ENCODE measurements around the gene MMEL1.

MMEL1 gene

DNA sequence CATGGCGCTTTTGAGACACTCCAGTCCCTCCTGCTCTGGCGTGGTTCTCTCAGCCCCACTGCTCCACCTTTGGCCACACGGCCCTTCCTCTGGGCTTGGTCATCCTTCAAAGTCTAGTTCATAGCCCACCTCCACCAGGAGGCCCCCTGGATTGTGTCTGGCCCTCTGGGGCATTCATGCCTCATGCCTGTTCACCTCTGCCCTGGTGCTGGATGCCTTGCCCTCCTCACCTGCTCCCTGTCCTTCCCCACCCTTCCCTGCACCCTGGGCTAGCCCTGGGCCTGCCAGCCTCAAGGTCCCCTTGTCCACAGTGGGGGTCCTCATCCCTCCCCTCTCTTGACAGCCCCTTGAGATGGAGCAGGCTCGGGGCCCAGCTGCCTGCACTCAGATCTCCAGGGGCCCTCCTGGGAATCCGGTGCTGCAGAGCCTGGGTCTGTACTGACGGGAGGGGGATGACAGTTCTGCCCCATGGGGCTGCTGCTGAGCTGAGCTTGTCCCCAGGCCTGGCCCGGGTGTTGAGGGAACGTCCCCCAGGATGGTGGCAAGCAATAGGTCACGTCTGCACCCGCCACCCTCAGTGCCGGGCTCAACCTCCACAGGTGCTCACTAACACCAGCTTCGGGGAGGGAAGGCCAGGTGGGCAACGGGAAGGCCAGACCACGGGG, 27.8 kb downstream of the MMEL1 start:
- no peak for DNase-seq (ENCODE audit: low read depth in 2 of 2)

DNA sequence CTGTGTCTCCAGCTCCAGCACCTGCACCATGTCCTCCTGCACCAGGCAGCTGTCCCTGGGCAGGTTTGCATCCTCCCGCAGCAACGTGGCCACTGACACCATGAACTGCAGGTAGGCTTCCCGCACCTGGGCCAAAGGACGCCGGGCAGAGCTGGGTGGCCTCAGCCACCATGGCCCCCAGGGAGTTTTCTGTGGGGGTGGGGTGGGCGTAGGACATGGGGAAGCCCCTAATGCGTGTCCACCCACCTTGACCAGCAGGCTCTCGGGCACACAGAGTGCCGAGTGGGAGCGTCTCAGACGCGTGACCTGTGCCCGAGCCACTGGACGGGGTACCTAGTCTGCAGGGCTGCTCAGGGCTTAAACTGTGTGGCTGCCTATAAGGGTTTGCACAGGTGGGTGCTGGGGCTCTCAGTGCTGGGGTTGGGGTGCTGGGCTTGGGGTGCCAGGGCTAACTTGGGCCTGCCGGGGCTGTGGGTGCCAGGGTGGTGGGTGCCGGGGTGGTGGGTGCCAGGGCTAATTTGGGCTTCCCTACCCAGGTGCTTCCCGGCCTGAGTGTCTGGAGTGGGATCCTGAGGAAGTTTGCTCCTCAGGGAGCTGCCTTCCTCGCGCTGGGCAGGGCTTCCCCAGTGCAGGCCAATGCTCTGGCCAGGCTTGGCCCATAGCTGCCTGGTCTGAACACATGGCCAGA, 28.5 kb downstream of the MMEL1 start:
- no peak for DNase-seq (ENCODE audit: low read depth in 2 of 2)

DNA sequence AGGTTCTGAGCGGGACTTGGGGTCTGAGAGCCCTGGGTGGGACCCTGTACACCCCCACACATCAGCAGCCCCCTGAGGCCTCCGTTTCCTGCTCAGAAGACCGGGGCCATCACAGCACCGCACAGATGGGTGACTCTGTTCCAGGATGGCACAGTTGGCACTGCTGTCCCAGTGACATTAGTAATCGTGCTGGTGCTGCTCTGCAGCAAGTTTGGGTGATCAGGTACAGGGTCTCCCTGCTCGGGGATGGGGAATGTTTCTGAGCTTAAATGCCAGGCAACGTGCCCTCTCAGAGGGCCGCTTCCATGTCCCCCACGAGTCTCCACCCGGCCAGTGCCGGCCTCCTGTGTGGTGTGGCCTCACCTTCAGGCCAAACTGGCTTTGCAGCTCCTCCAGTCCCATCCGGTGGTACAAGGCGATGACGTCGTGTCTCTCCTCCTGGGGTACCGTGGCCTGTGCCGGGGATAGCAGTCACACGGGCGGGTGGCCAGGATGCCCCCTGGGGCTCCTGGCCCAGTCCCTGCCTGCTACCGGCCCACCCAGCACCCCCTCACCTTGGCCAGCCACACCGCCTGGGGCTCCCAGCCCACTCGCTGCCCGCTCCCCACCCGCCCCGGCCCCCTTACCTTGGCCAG, 29.2 kb downstream of the MMEL1 start:
- no peak for DNase-seq (ENCODE audit: low read depth in 2 of 2)

DNA sequence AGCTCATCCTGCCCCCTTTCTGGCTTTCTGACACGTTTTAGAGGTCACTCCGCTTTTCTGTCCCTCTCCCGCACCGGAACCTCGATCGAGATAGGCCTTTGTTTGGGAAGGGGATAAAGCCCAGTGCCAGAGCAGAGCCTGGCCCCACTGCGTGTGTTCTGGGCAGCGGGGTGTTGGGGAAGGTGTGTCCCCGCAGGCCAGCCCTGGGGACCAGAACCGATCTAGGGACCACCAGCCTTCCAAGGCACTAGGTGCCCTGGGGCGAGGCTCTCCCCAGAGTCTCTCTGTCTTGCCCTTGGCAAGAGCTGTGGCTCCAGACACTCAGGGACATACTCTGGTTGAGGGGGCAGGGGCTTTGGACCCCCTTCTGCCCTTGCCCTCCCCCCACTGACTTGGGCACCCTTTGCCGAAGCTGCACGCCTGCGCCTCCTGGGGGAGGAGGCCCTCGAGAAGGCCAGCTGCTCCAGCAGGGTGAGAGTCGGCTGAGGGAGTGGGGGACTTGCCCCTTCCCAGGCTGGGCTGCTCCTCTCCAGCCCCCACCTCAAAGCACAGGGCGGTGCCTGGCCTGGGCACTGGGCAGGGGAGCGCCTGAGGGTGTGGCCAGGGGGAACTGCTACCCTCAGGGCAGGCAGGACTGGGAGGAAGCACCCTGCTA, 29.8 kb downstream of the MMEL1 start:
- no peak for DNase-seq (ENCODE audit: low read depth in 2 of 2)

DNA sequence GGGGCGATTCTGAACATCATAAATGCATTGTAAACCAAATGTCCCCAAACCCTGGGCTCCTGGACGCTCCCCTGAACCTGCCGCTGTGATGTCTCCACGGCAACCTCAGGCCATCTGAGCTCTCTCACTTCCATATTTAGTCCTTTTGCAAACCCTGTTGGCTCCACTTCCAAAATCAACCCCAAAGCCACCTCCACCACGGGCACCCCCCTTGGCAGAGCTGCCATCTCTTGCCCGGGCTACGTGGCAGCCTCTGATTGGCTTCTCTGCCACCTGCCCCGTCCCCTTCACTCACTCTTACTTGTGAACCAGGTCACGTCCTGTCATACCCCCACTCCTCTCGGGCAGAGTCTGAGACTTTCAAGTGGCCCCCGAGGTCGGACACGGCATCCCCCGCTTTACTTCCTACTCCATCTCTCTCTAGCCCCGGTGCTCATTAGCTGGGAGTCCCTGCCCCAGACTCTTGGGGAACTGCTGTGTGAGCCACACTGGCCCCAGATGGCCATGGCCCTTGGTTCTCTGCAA, 30.4 kb downstream of the MMEL1 start:
- DNase-seq (ENCODE audit: low read depth in 2 of 2), result no peak

DNA sequence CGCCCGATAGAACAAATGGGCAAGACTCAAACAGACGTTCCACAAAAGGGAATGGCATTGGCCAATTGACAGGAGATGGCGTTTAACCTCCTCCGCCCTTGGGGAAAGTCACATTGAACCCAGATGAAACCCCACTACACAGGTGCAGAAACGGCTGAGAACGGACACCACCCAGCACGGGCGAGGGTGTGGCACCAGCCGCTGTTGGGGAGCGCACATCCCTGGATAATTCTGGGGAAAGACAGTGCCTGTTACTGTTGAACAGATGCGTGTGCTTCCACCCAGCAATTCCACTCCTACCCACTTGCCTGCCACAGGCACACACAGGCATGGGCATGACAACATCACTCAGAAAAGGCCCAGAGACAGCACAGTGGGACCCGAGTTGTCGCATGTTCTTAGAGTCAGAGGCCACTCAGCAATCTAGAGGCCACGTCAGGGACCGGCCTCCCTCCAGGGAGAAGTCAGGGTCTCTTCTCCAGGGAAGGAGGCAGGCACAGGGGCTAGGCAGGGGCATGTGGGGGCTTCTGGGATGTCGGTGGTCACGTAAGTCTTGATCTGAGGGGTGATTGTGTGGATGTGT, 31.0 kb downstream of the MMEL1 start:
- DNase-seq (ENCODE audit: low read depth in 2 of 2), result no peak

DNA sequence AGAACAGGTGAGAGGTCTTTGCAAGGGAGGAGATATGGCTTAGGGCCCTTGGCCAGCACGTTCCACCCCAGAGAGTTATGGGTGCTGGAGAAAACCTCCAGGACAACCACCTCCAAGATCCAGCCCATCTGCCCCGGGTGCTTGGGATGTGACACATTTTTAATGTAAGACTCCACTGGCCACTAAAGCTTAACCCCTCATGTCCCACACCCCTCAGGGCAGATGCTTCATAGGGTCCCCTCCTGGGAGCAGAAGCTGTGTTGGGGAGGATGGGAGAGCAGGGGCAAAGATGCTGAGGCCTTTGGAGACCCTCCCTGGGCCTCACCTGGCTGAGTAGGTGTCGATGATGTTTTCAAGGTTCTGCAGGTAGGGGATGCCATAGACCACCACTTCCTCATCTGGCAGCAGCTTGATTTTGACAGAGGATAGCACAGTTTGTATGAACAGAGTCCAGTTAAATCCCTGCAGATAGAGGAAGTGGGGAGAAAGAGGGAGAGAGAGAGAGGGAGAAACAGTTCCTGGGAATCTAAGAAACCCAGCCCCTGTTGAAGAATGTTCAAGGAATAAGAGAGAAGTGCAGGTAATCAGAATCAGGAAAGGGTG, 34.4 kb downstream of the MMEL1 start:
- DNase-seq (ENCODE audit: low read depth in 2 of 2), result no peak

DNA sequence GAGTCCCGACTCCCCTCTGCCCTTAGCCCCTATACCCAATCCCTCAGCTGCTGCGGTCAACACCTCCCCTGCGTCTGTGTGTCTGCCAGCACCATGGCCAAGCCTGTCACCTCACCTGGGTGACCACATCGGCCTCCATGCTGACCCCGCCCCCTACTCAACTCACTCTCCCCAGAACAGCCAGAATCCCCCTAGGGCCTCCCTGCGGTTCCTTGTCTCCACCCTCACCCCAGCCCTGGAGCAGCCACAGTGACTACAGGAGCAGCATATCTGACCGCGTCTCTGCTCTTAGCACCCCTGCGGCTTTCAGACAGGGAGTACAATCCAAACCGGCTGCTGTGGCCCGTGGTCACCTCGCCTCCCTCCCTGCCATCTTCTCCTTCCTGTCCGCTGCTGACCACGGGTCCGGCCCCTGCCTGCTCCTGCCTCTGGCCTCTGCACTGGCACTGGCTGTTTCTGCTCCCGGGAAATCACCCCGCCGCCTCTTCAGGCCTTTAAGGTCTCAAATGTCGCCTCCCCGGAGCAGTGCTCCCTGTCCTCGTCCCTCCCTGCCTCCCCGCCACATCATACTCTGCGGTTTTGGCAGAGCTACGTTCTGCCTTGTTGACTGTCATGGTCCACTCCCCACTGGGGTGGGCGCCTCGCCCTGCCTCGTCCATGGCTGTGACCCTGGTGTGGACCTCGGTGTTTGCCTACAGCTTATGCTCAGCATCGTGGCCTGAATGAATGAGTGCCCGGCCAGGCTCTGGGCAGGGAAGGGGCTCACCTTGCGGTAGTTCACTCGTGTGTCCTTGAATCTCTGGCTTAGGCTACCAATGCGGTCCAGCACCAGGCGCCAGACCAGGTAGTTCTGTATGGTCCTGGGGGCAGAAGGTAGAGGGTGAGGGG, 35.1 kb downstream of the MMEL1 start:
- DNase-seq (ENCODE audit: low read depth in 2 of 2), result no peak

DNA sequence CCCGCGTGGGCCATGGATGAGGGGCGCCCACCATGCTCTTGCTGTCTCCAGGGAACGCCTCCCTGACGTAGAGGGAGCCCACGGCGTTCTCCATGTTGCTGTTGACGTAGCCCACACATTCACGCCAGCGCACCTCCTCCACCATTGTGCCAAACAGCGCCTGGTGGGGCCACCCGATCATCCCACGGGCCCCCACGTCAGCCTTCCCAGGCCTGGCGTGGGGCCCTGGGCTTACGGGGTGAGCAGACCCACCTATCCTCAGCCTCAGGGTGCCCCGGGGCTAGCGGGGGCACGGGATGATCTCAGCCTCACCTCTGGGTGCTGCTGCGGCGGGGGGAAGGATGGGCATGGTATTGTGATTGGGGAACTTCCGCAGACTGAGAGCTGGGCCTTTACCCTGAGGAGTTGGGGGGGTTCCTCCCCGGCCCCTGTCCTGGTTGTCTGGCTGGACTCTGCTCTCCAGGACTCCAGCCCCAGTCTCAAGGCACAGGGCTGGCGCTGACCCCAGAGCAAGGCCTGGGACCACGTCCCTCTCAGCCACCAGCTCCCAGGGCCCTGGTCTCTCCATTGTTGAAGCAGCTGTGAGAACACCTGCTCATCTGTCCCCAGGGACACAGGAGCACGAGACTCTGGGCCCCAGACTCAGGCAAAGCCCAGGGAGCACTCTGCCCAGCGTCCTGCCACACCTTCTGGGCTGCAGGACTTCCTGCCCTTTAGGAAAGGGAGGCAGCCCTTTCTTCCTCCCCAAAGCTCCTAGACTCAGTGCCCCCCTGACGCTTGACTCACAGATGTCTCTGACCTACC, 36.1 kb downstream of the MMEL1 start:
- DNase-seq (ENCODE audit: low read depth in 2 of 2), result no peak

DNA sequence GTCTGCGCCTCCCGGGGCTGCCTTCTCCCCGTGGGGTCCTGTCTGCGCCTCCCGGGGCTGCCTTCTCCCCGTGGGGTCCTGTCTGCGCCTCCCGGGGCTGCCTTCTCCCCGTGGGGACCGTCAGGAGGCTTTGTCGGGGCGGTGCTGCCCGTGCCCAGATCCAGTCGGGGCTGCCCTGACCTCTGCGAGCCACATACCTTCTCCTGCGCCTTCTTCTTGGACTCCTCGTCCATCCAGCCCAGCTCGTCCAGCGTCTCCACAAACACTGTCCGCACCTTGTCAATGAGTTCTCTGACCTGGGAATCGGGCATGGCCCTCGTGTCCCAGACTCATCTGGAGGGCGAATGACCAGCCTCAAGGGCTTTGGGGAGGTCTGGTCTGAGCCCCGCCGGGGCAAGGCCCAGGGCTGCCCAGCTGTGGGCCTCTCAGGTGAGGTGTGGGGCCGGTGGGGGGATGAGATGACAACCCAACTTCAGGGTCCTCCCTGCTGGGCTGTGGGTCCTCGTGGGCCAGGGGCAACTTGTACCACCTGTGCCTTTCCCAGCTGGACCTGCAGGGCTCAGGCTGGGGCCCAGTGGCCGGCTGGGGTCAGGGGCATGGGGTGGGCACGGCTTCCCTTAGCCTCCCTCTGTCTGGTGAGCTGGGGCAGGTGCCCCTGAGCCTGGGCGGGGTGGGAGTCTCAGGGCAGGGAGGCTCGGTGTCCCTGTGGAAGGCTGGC, 36.8 kb downstream of the MMEL1 start:
- no peak for DNase-seq (ENCODE audit: low read depth in 2 of 2)

DNA sequence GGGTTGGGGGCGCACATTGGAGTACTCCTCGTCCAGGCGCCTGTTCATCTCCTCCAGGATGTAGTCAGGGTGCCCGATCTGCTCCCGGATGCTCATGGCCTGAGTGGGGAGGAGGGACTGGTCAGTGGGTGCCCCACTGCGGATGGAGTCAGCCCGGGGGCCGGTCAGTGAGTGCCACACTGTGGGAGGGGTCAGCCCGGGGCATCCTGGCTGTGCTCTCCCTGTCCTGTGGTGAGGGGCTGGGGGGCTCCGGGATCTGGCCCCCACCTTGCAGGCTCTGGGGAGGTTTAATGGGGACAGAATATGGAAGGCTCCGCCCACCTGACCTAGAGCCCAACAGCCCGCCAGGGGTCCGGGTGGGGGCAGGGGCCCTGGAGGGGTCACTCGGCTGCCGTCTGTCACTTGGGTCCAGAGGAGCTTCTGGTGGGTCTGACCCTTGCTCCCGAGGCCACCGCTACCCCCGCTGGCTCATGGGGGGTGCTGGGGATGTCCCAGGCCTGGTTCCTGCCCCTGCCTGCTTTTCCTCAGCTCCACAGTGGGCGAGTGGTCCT, 37.5 kb downstream of the MMEL1 start:
- DNase-seq (ENCODE audit: low read depth in 2 of 2), result no peak

DNA sequence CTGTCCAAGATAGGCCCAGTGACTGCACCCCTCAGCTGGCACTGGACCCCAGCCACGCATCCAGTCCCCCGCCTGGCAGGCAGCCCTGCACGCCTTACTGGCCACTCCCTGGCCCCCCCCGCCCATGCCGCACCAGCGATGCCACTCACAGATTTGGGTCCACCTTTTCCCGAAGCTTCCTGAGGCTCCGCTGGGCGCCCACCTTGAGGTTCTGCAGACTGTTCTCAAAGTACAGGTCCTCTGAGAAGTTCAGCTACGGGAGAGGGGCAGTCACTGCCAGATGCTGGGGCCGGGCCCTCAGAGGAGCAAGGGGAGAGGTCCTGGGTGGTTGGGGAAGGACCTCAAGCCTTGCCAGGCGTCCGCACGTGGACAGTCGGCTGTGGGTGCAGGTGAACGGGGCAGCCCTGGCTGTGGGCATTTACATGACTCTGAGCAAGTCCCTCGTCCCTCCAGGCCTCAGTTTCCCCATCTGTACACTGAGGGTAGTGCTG, 38.1 kb downstream of the MMEL1 start:
- no peak for DNase-seq (ENCODE audit: low read depth in 2 of 2)

DNA sequence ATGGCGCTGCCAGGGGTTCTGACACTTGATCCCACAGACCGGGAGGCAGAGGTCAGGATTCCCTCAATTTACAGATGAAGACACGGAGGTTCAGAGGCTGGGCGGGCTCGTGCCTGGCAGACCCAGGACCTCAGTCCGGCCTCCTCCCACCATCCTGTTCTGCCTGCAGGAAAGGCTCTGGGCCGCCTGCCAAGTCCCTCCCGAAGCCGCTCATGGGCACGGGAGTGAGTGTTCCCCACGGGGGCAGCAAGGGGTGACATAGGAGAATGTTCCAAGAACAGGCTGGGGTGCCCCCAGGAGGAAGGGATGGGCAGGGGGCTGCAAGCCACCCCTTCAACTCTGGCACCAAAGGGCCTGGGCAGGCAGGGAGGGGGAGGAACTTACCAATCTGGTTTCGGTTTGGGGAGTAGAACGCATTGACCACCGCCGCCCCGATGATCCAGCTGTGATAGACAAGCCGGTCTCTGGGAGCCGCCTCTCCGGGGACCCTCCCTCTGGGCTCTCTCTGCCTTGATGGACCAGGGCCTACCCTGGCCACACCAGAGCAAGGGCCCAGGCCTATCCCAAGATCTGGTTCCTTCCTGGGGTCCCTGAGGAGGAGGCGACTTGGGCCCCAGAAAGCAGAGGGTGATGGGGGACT, 38.7 kb downstream of the MMEL1 start:
- no peak for DNase-seq (ENCODE audit: low read depth in 2 of 2)

DNA sequence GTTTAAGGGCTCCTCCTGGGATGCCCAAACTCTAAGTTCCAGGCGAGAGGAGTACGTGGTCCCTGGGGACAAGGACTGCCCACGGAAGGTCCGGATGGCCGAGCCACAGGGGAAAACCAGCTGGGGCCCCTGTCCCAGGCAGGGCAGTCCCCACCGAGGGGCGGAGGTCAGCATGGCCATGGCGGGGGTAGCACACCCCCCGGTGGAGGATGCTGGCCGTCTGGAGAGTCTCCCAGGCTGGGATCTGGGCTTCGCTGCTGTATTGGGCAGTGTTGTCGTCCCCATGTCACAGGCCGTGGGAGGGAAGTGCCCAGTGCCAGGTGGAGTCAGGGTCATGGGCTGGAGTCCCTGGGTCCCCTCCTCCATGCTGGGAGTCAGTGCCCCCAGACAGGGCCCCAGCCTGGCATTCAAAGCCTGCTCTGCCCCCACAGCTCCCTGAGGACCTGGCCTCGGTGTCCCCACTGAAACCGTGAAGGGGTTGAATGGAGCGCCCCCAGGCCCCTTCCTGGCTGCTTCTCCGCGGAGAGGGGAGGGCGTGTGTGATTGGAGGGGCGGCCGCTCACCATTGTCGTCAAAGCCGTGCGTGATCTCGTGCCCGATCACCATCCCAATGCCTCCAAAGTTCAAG, 39.5 kb downstream of the MMEL1 start:
- DNase-seq (ENCODE audit: low read depth in 2 of 2), result no peak

DNA sequence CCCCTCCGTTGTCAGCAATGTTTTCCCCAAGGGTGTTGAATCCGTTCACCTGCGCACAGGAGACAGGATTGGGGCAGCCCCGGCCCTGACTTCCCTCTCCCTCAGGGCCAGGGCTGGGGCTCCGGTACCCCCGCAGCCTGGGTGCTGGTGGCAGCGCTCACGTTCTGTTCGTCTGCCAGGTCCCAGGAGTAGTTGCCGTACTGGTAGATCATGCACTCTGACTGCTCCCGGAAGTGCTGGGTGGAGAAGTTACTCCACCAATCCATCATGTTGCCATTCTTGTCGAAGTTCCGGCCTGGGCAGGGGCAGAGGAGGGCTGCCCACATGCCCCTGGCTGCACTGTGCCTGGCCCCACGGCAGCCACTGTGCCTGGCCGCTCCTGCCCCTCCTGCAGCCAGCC, 40.1 kb downstream of the MMEL1 start:
- no peak for DNase-seq (ENCODE audit: low read depth in 2 of 2)

DNA sequence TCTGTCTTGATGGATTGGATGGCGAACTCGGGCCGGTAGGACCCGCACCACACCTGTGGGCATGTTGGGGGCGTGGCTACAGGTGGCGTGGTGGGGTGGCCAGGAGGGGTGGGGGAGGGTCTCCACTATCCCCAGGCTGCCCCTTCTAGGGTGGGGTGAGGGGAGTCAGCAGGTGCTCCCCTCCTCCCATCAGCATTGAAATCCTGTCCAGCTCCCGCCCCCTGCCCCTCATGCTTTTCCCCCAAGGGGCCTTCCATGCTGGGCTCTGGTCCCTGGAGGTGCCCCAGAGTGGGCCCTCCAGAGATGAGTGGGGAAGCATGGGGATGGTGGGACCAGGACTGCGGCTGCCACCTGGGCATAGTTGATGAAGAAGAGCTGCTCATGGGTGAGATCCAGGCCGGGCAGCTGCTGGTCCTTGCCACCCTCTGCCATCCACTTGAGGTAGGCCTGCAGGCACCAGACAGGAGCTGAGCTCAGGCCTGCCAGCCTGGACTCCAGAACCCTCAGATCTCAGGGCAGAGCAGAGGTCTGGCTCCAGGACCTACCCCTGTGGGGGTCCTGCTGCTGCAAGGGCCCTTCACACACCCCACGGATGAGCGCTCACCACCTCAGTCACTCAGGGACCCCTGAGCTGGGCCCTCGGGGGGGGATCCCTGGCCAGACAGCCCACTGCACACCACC, 41.1 kb downstream of the MMEL1 start:
- DNase-seq (ENCODE audit: low read depth in 2 of 2), result no peak

DNA sequence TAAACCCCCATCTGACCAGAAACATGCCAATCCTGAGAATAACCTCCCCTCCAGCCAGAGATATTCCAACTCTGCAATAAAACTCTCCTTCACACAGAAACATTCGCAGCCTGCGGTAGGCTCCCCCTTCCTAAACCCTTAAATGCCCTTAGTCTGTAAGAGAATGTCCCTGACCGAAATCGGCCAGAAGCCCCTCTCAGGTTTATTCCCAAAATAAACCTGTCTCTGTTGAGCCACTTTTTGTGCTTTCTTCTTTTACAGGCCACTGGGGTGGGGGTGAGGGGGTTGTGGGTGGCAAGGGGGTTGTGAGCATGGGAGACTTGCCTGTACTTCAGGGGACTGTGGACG, 41.6 kb downstream of the MMEL1 start:
- DNase-seq (ENCODE audit: low read depth in 2 of 2), result no peak

Data from stimulated activated CD8-positive, alpha-beta memory T cell treated with anti-CD3 and anti-CD28 coated beads, Interleukin-2, amount 100 ng/mL, for 1 hour (primary cell).